ENCODE data around the gene HSPA12A.

GRCh38 chr10:116771101-116771958 is 29.0 kb upstream of the HSPA12A start:
- TF ChIP-seq RFX5 (IDR thresholded peaks at IDR 0.05) (no peak), CTCF (IDR thresholded peaks at IDR 0.05) (no peak), ESRRA (IDR thresholded peaks at IDR 0.05; ENCODE audit: borderline replicate concordance, low read length) (no peak), PBX3 (IDR thresholded peaks at IDR 0.05) (no peak), RAD21 (conservative IDR thresholded peaks at IDR 0.05 in 1 of 2, IDR thresholded peaks at IDR 0.05 in 1 of 2) (no peak), POLR2A (IDR thresholded peaks at IDR 0.05; ENCODE audit: low read length) (no peak)
